Ishikawa (cell line): ENCODE data around the gene ZIM2.

Source experiments
- CEBPB ChIP-seq: IDR thresholded peaks from 2 replicates; pipeline ENCODE4 v1.6.1; 2012
- CREB1 ChIP-seq: IDR thresholded peaks from 2 replicates; pipeline ENCODE4 v1.6.1; 2012; ENCODE audit warnings: low read depth
- EP300 ChIP-seq: IDR thresholded peaks from 2 replicates; pipeline ENCODE4 v1.6.1; 2012; ENCODE audit warnings: borderline replicate concordance
- FOXM1 ChIP-seq: IDR thresholded peaks from 2 replicates; pipeline ENCODE4 v1.6.1; 2012; ENCODE audit warnings: low read depth, borderline replicate concordance
- MAX ChIP-seq: IDR thresholded peaks from 2 replicates; pipeline ENCODE4 v1.6.1; 2012
- NFIC ChIP-seq: IDR thresholded peaks from 2 replicates; pipeline ENCODE4 v1.6.1; 2012
- RAD21 ChIP-seq: IDR thresholded peaks from 2 replicates; pipeline ENCODE4 v1.6.1; 2012; ENCODE audit warnings: low read depth
- REST ChIP-seq: IDR thresholded peaks from 2 replicates; pipeline ENCODE4 v1.6.1; 2012; ENCODE audit warnings: low read depth, mild to moderate bottlenecking
- TAF1 ChIP-seq: IDR thresholded peaks from 2 replicates; pipeline ENCODE4 v1.6.1; 2012; ENCODE audit warnings: low read depth, mild to moderate bottlenecking
- TEAD4 ChIP-seq: IDR thresholded peaks from 2 replicates; pipeline ENCODE4 v1.6.1; 2012
- USF1 ChIP-seq: IDR thresholded peaks from 2 replicates; pipeline ENCODE4 v1.6.1; 2012
- YY1 ChIP-seq: IDR thresholded peaks from 2 replicates; pipeline ENCODE4 v1.6.1; 2012; ENCODE audit warnings: low read depth
- ZBTB7A ChIP-seq: IDR thresholded peaks from 2 replicates; pipeline ENCODE4 v1.6.1; 2012; ENCODE audit warnings: low read depth

- no peak for TF ChIP-seq ZBTB7A
- no peak for TF ChIP-seq RAD21
- no peak for TF ChIP-seq MAX
- TF ChIP-seq YY1, result no peak
- no peak for TF ChIP-seq TAF1
- no peak for TF ChIP-seq TEAD4
- no peak for TF ChIP-seq EP300
- no peak for TF ChIP-seq USF1
- no peak for TF ChIP-seq CREB1
- TF ChIP-seq NFIC, result no peak
- TF ChIP-seq REST, result no peak
- no peak for TF ChIP-seq CEBPB
- no peak for TF ChIP-seq FOXM1
Observed at GRCh38 chr19:56823417-56823816, 17.1 kb downstream of the ZIM2 start.
